Stimulated activated CD8-positive, alpha-beta memory T cell treated with anti-CD3 and anti-CD28 coated beads, Interleukin-2, amount 100 ng/mL, for 1 hour (primary cell): Measurements from ENCODE around the gene PRLR.
"Not testable (repeated sequence)": the region's sequence is repeated elsewhere in the genome, so short reads cannot be mapped to it uniquely, and the experiment has no call there.

Experiments used
- DNase-seq, 2 donors: peaks; one replicate each; pipeline ENCODE4 v3.0.0-alpha.2; 2020; ENCODE audit warnings: low read depth in 2 of 2

PRLR gene

GRCh38 chr5:35035929-35036328 is 194.4 kb downstream of the PRLR start:
- DNase-seq = not testable (repeated sequence)

GRCh38 chr5:35035271-35035670 is 195.0 kb downstream of the PRLR start:
- DNase-seq = no peak

- DNase-seq = no peak
These were observed 197.9 kb downstream of the PRLR start for GRCh38 chr5:35032356-35032755.

GRCh38 chr5:35031276-35031675 is 199.0 kb downstream of the PRLR start:
- no peak for DNase-seq

GRCh38 chr5:35030426-35031100 is 199.7 kb downstream of the PRLR start:
- DNase-seq = no peak

- DNase-seq = no peak
These were observed 201.0 kb downstream of the PRLR start for GRCh38 chr5:35029333-35029732.

GRCh38 chr5:35026941-35027340 is 203.3 kb downstream of the PRLR start:
- DNase-seq = no peak

- DNase-seq = no peak
These were observed 203.9 kb downstream of the PRLR start for GRCh38 chr5:35026280-35026840.

GRCh38 chr5:35024911-35025510 is 205.3 kb downstream of the PRLR start:
- DNase-seq = no peak

- no peak for DNase-seq
These were observed 206.7 kb downstream of the PRLR start for GRCh38 chr5:35023391-35024178.

GRCh38 chr5:35016174-35017051 is 213.9 kb downstream of the PRLR start:
- DNase-seq = no peak

GRCh38 chr5:35015063-35015462 is 215.2 kb downstream of the PRLR start:
- no peak for DNase-seq

GRCh38 chr5:35012796-35013195 is 217.5 kb downstream of the PRLR start:
- DNase-seq = no peak

GRCh38 chr5:35012365-35012764 is 217.9 kb downstream of the PRLR start:
- no peak for DNase-seq

- no peak for DNase-seq
These were observed 219.6 kb downstream of the PRLR start for GRCh38 chr5:35010676-35011075.

GRCh38 chr5:35009657-35010056 is 220.6 kb downstream of the PRLR start:
- DNase-seq = no peak

- no peak for DNase-seq
These were observed 221.3 kb downstream of the PRLR start for GRCh38 chr5:35009019-35009418.

GRCh38 chr5:35004771-35005170 is 225.5 kb downstream of the PRLR start:
- DNase-seq = no peak

- DNase-seq = no peak
These were observed 226.1 kb downstream of the PRLR start for GRCh38 chr5:35004200-35004599.

- peak in 1 of 2 donors; percentile 22 for DNase-seq
These were observed 227.0 kb downstream of the PRLR start for GRCh38 chr5:35003018-35003957.
